Cardiac muscle cell (in vitro differentiated cells and primary cell): ENCODE results near the gene HNRNPUL2. TPM values are rescaled to one million over a fixed set of nuclear protein-coding genes. Genes with fewer than 3 reads are reported as not detected.
A peak's percentile ranks its signal among the peaks of the same experiment; 100 is the strongest.

Experiments used
- DNase-seq, 2 donors: peaks; one replicate each; pipeline versions ENCODE4 v3.0.0 to v3.0.0-alpha.2; 2010 to 2017; ENCODE audit warnings: low read depth in 1 of 2, low spot score in 1 of 2
- H3K27ac ChIP-seq: fragments of 200-600 bp; sonication (generic); 2 replicates; pipeline ENCODE4 v1.5.1; 2016
- H3K27me3 ChIP-seq: fragments of 200-600 bp; sonication (generic); 2 replicates; pipeline ENCODE4 v1.6.0; 2016; ENCODE audit warnings: control low read depth
- H3K36me3 ChIP-seq: fragments of 200-600 bp; sonication (generic); 2 replicates; pipeline ENCODE4 v1.5.1; 2016; ENCODE audit warnings: control low read depth
- H3K4me1 ChIP-seq: fragments of 200-600 bp; sonication (generic); 2 replicates; pipeline ENCODE4 v1.8.1; 2017; ENCODE audit warnings: low read depth, mild to moderate bottlenecking, mixed run types
- H3K4me3 ChIP-seq: fragments of 200-600 bp; sonication (generic); 2 replicates; pipeline ENCODE4 v1.5.1; 2016; ENCODE audit warnings: mild to moderate bottlenecking
- H3K9me3 ChIP-seq: fragments of 200-600 bp; sonication (generic); 2 replicates; pipeline ENCODE4 v1.5.1; 2017; ENCODE audit warnings: low read depth, mild to moderate bottlenecking, control low read depth
- polyA plus RNA-seq: library from polyadenylated mRNA; unstranded; fragments of >200 nt; fragmentation: Nextera tagmentation; extraction: Ambion mirVana; gene quantifications from 2 replicates; pipeline ENCODE4 v1.2.1, GENCODE V29; 2016
- total RNA-seq: library from RNA; depleted of rRNA; stranded (reverse); fragments of >200 nt; gene quantifications from 2 replicates; pipeline ENCODE4 v1.2.3, GENCODE V29; 2016
- TF ChIP-seq, protein P1 (sequence below): IDR thresholded peaks from 2 replicates; pipeline ENCODE4 v1.5.1; 2012; ENCODE audit warnings: low read depth, mild to moderate bottlenecking, low read length

HNRNPUL2 gene
- total and polyA plus RNA-seq, 2 experiments from 2014 or later = 3.2 to 20.0 TPM

DNA sequence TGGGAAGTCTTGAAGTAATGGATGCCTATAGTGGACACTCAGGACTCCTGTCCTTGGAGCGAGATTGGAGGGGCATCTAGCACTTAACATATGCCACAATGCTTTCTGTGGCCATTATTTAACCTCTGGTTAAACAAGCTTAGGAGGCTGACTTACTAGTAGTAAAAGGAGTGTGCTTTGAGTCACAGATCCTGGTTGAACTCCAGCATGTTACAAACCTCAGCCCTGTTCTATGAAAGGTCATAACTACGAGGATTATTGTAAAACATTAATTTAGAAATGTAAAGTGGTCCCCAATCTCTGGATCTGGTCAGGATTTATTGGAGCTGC lies 54.1 kb downstream of the HNRNPUL2 start:
- H3K9me3 ChIP-seq = no peaks in the 10 kb centered on the region
- H3K4me3 ChIP-seq = no peak overlapping the region
- TF ChIP-seq, protein P1, sequence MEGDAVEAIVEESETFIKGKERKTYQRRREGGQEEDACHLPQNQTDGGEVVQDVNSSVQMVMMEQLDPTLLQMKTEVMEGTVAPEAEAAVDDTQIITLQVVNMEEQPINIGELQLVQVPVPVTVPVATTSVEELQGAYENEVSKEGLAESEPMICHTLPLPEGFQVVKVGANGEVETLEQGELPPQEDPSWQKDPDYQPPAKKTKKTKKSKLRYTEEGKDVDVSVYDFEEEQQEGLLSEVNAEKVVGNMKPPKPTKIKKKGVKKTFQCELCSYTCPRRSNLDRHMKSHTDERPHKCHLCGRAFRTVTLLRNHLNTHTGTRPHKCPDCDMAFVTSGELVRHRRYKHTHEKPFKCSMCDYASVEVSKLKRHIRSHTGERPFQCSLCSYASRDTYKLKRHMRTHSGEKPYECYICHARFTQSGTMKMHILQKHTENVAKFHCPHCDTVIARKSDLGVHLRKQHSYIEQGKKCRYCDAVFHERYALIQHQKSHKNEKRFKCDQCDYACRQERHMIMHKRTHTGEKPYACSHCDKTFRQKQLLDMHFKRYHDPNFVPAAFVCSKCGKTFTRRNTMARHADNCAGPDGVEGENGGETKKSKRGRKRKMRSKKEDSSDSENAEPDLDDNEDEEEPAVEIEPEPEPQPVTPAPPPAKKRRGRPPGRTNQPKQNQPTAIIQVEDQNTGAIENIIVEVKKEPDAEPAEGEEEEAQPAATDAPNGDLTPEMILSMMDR = no peak
- H3K27me3 ChIP-seq = no peaks in the 10 kb centered on the region
- peak overlapping the region; percentile 89 for H3K27ac ChIP-seq
- H3K36me3 ChIP-seq = peaks cover 22% of the 10 kb centered on the region
- no peak for DNase-seq
- H3K4me1 ChIP-seq = peaks cover 24% of the 10 kb centered on the region

DNA sequence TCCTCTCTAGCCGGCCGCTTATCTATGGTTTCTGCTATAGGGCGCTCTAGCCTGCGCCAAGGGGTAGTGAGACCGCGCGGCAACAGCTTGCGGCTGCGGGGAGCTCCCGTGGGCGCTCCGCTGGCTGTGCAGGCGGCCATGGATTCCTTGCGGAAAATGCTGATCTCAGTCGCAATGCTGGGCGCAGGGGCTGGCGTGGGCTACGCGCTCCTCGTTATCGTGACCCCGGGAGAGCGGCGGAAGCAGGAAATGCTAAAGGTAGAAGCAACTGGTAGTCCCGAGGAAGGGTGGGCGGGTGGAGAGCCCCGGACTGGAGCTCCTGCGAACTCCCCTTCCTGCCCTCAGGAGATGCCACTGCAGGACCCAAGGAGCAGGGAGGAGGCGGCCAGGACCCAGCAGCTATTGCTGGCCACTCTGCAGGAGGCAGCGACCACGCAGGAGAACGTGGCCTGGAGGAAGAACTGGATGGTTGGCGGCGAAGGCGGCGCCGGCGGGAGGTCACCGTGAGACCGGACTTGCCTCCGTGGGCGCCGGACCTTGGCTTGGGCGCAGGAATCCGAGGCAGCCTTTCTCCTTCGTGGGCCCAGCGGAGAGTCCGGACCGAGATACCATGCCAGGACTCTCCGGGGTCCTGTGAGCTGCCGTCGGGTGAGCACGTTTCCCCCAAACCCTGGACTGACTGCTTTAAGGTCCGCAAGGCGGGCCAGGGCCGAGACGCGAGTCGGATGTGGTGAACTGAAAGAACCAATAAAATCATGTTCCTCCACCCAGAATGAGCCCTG lies 55.5 kb downstream of the HNRNPUL2 start, which contains the start of the genes LBHD1 and UQCC3:
TSS of gene LBHD1 (minus strand) at position 660 of the 782 bp plus-strand sequence. CDS start 2,236 bp downstream, outside the sequence.
TSS of gene UQCC3 (plus strand) at position 66 of the 782 bp plus-strand sequence. CDS start at position 139, 73 bp downstream.
- peak; percentile 89 to 90 for DNase-seq
- no peaks in the 10 kb centered on the region for H3K27me3 ChIP-seq
- peak within 1 kb of the TSS; percentile 89 for H3K27ac ChIP-seq
- no peaks in the 10 kb centered on the region for H3K9me3 ChIP-seq
- peak within 1 kb of the TSS; percentile 68 for H3K4me3 ChIP-seq
- TF ChIP-seq, protein P1 = no peak
- peaks cover 14% of the 10 kb centered on the region for H3K36me3 ChIP-seq
- peaks cover 17% of the 10 kb centered on the region for H3K4me1 ChIP-seq

DNA sequence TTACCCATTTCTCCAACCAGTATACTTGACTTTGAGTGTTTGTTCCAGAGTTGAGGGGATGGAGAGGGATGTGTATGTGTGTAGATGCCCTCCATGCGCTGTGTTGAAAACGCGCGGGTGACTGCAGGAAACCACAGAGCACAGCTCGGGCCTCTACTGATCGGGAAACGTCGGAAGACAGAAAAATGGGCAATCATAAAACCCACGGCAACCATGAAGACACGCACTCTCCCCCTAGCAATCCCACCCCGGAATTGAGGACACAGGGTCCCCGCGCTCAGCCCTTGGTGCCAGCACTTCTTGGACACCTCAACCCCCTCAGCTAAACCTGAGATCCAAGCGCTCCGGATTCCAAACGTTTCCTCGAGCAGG lies 56.0 kb downstream of the HNRNPUL2 start:
- DNase-seq = no peak
- Histone ChIP-seq H3K4me1 (peaks cover 20% of the 10 kb centered on the region), H3K36me3 (peaks cover 9% of the 10 kb centered on the region), H3K27me3 (no peaks in the 10 kb centered on the region), H3K9me3 (no peaks in the 10 kb centered on the region), H3K4me3 (peak overlapping the region; percentile 68), H3K27ac (peak overlapping the region; percentile 89)
- TF ChIP-seq, protein P1 = no peak

DNA sequence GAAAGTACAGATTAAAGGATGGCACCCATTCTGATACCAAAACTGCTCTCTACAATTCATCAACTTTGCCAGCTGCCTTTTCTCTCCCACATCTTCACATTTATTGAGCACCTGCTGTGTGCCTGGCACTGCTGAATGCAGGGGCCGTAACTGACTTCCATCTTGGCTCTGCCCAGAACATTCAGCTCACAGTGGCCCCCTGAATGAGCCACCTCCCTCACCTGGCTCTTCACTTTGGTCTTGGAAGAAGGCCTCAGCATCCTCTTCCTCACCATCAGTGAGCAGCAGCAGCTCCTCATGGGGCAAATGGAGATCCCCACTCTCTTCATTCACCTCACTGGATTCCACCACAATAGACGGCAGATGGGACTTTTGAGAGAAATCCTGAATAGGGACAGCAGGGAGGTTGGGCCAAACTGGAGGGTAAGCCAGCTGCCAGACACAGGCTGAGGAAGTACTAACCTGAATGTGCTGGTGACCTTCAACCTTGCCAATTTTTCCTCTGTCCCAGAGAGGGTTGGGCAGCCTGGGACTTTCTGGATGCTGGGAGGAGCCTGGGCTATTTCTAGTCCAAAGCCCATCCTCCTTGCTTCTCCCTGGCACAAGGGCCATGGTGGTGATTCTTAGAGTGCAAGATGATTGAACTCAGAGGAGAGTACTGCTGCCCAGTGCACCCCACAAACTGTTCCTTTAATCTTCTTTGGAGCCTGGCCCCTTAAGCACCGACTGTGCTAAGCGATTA lies 57.7 kb downstream of the HNRNPUL2 start:
- Histone ChIP-seq H3K9me3 (no peaks in the 10 kb centered on the region), H3K27ac (peak overlapping the region; percentile 61), H3K36me3 (peaks cover 6% of the 10 kb centered on the region), H3K4me1 (peaks cover 23% of the 10 kb centered on the region), H3K27me3 (no peaks in the 10 kb centered on the region), H3K4me3 (no peak overlapping the region)
- TF ChIP-seq, protein P1 = no peak
- no peak for DNase-seq

DNA sequence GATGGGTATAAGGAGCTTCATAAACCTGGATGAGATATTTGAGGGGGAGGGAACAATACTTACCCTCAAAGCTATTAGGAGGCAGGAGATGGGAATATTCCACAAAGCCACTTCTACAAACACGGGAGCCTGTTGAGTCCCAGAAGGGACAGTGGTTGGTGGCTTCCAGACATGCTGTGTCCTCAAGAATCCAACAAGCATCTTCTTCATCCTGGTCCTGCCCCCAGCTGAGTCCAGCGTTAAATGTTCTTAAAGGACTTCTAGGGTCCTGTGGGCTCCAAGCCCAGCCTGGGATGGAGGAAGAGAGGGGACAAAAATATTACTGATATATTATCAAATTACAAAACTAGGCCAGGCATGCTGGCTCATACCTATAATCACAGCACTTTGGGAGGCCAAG lies 59.8 kb downstream of the HNRNPUL2 start:
- Histone ChIP-seq H3K27me3 (no peaks in the 10 kb centered on the region), H3K36me3 (peaks cover 2% of the 10 kb centered on the region), H3K4me1 (peaks cover 18% of the 10 kb centered on the region), H3K27ac (no peak overlapping the region), H3K9me3 (no peaks in the 10 kb centered on the region), H3K4me3 (no peak overlapping the region)
- TF ChIP-seq, protein P1 = no peak
- no peak for DNase-seq
